ENCODE data around the gene ACACA.
"Not testable (repeated sequence)": the region's sequence is repeated elsewhere in the genome, so short reads cannot be mapped to it uniquely, and the experiment has no call there.

Gene ACACA

GRCh38 chr17:37346863-37347402, 59.7 kb downstream of the ACACA start:
- DNase-seq (ENCODE audit: low read depth in 4 of 4, low spot score in 1 of 4): not testable (repeated sequence)

- no peak for DNase-seq (ENCODE audit: low read depth in 4 of 4, low spot score in 1 of 4)
Observed at GRCh38 chr17:37344519-37344918, 62.1 kb downstream of the ACACA start.

GRCh38 chr17:37342589-37342988, 64.0 kb downstream of the ACACA start:
- DNase-seq (ENCODE audit: low read depth in 4 of 4, low spot score in 1 of 4): no peak

GRCh38 chr17:37340804-37341203, 65.8 kb downstream of the ACACA start:
- DNase-seq (ENCODE audit: low read depth in 4 of 4, low spot score in 1 of 4): no peak

- DNase-seq (ENCODE audit: low read depth in 4 of 4, low spot score in 1 of 4): no peak
Observed at GRCh38 chr17:37339321-37339720, 67.3 kb downstream of the ACACA start.

GRCh38 chr17:37338847-37339246, 67.8 kb downstream of the ACACA start:
- no peak for DNase-seq (ENCODE audit: low read depth in 4 of 4, low spot score in 1 of 4)

GRCh38 chr17:37327341-37328090, 79.1 kb downstream of the ACACA start:
- no peak for DNase-seq (ENCODE audit: low read depth in 4 of 4, low spot score in 1 of 4)

- DNase-seq (ENCODE audit: low read depth in 4 of 4, low spot score in 1 of 4): no peak
Observed at GRCh38 chr17:37322826-37323561, 83.6 kb downstream of the ACACA start.

- DNase-seq (ENCODE audit: low read depth in 4 of 4, low spot score in 1 of 4): no peak
Observed at GRCh38 chr17:37322106-37322505, 84.5 kb downstream of the ACACA start.

GRCh38 chr17:37318931-37319594, 87.6 kb downstream of the ACACA start:
- no peak for DNase-seq (ENCODE audit: low read depth in 4 of 4, low spot score in 1 of 4)

- DNase-seq (ENCODE audit: low read depth in 4 of 4, low spot score in 1 of 4): no peak
Observed at GRCh38 chr17:37317867-37318266, 88.8 kb downstream of the ACACA start.

- no peak for DNase-seq (ENCODE audit: low read depth in 4 of 4, low spot score in 1 of 4)
Observed at GRCh38 chr17:37315601-37316000, 91.0 kb downstream of the ACACA start.

GRCh38 chr17:37312137-37312923, 94.3 kb downstream of the ACACA start:
- DNase-seq (ENCODE audit: low read depth in 4 of 4, low spot score in 1 of 4): no peak

- no peak for DNase-seq (ENCODE audit: low read depth in 4 of 4, low spot score in 1 of 4)
Observed at GRCh38 chr17:37310940-37311339, 95.7 kb downstream of the ACACA start.

- no peak for DNase-seq (ENCODE audit: low read depth in 4 of 4, low spot score in 1 of 4)
Observed at GRCh38 chr17:37309051-37309450, 97.6 kb downstream of the ACACA start.

- DNase-seq (ENCODE audit: low read depth in 4 of 4, low spot score in 1 of 4): no peak
Observed at GRCh38 chr17:37305406-37305905, 101.2 kb downstream of the ACACA start.

- no peak for DNase-seq (ENCODE audit: low read depth in 4 of 4, low spot score in 1 of 4)
Observed at GRCh38 chr17:37301288-37301687, 105.3 kb downstream of the ACACA start.

GRCh38 chr17:37300683-37301082, 106.0 kb downstream of the ACACA start:
- DNase-seq (ENCODE audit: low read depth in 4 of 4, low spot score in 1 of 4): no peak

- no peak for DNase-seq (ENCODE audit: low read depth in 4 of 4, low spot score in 1 of 4)
Observed at GRCh38 chr17:37299257-37299980, 107.2 kb downstream of the ACACA start.

- no peak for DNase-seq (ENCODE audit: low read depth in 4 of 4, low spot score in 1 of 4)
Observed at GRCh38 chr17:37295888-37296287, 110.7 kb downstream of the ACACA start.

All from stimulated activated CD4-positive, alpha-beta T cell treated with anti-CD3 and anti-CD28 coated beads, Interleukin-1b, Interleukin-23, amount 100 ng/mL, for 24 hours (primary cell).